IPS-15b (cell line): Measurements from ENCODE around the gene CD46.
A peak's percentile ranks its signal among the peaks of the same experiment; 100 is the strongest.
"Not testable (repeated sequence)": the region's sequence is repeated elsewhere in the genome, so short reads cannot be mapped to it uniquely, and the experiment has no call there.

Source experiments
- H3K27me3 ChIP-seq: one replicate; pipeline ENCODE4 v1.6.1; 2013; ENCODE audit warnings: low read length; ENCODE audit not compliant: control insufficient read depth, insufficient read depth
- H3K36me3 ChIP-seq: one replicate; pipeline ENCODE4 v1.6.1; 2013; ENCODE audit warnings: low read length; ENCODE audit not compliant: control insufficient read depth, insufficient read depth
- H3K4me1 ChIP-seq: one replicate; pipeline ENCODE4 v1.6.1; 2013; ENCODE audit warnings: mild to moderate bottlenecking, low read length; ENCODE audit not compliant: control insufficient read depth, insufficient read depth
- H3K4me3 ChIP-seq: one replicate; pipeline ENCODE4 v1.5.1; 2013; ENCODE audit warnings: low read depth, low read length
- H3K9ac ChIP-seq: one replicate; pipeline ENCODE4 v1.6.1; 2013; ENCODE audit warnings: low read depth, mild to moderate bottlenecking, low read length
- H3K9me3 ChIP-seq: one replicate; pipeline ENCODE4 v1.6.1; 2013; ENCODE audit warnings: mild to moderate bottlenecking, low read length; ENCODE audit not compliant: control insufficient read depth, insufficient read depth

CD46 gene

GRCh38 chr1:207751790-207752455 is at the start of gene CD46:
CD46 (plus strand) TSS chr1:207752054; CDS start chr1:207752213, 159 bp downstream.
- Histone ChIP-seq H3K4me3 (peak within 1 kb of the TSS; percentile 99), H3K9me3 (no peaks in the 10 kb centered on the region), H3K4me1 (peaks cover 32% of the 10 kb centered on the region), H3K27me3 (no peaks in the 10 kb centered on the region), H3K36me3 (no peaks in the 10 kb centered on the region), H3K9ac (peak within 1 kb of the TSS; percentile 97)

DNA sequence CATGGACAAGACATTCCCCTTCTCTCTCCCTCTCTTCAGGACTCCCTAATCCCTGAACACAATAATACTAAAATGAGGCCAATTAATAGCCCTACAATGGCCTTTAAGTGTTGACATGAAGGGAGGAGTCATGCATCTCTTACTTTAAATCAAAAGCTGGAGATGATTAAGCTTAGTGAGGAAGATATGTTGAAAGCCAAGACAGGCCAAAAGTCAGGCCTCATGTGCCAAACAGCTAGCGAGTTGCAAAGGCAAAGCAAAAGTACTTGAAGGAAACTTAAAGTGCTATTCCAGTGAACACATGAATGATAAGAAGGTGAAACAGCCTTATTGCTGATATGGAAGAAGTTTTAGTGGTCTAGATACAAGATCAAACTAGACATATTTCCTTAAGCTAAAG is 49.5 kb upstream of the CD46 start:
- Histone ChIP-seq H3K27me3 (no peaks in the 10 kb centered on the region), H3K9ac (no peak overlapping the region), H3K36me3 (no peaks in the 10 kb centered on the region), H3K4me1 (peaks cover 2% of the 10 kb centered on the region), H3K9me3 (no peaks in the 10 kb centered on the region), H3K4me3 (no peak overlapping the region)

DNA sequence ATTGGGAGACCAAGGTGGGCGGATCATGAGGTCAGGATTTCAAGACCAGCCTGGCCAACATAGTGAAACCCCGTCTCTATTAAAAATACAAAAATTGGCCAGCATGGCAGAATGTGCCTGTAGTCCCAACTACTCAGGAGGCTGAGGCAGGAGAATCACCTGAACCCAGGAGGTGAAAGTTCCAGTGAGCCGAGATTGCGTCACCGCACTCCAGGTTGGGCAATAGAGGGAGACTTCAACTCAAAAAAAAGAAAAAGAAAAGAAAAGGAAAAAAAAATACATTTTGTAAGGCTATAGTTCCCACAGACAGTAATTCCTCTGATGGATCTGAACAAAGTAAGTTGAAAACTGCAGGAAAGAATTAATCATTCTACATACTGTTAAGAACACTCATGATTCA is 48.1 kb upstream of the CD46 start:
- no peaks in the 10 kb centered on the region for H3K27me3 ChIP-seq
- no peaks in the 10 kb centered on the region for H3K36me3 ChIP-seq
- H3K4me1 ChIP-seq = peaks cover 1% of the 10 kb centered on the region
- no peak overlapping the region for H3K4me3 ChIP-seq
- H3K9ac ChIP-seq = no peak overlapping the region
- H3K9me3 ChIP-seq = no peaks in the 10 kb centered on the region

DNA sequence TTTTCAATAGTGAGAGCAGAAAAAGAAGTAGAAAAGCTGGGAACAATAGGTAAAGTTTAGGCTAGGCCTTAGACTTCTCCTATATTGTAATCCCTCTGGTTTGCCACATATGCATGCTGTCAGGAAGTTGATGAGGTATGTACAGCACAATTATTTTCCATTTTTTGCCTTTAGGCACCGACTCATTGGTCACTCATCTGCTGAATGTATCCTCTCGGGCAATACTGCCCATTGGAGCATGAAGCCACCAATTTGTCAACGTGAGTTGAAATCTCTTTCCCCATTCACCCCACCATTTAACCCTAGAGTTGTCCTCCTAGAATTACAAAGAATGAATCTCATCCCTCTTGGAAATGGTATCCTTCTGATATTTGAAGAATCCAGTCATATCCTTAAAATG is 43.9 kb upstream of the CD46 start:
- H3K4me3 ChIP-seq, H3K9me3 ChIP-seq, H3K27me3 ChIP-seq, H3K36me3 ChIP-seq, H3K9ac ChIP-seq, H3K4me1 ChIP-seq: not testable (repeated sequence)

GRCh38 chr1:207711285-207711684 is 40.6 kb upstream of the CD46 start:
- Histone ChIP-seq H3K27me3 (no peaks in the 10 kb centered on the region), H3K4me1 (no peaks in the 10 kb centered on the region), H3K9ac (no peak overlapping the region), H3K9me3 (no peaks in the 10 kb centered on the region), H3K36me3 (no peaks in the 10 kb centered on the region), H3K4me3 (no peak overlapping the region)

- H3K4me1 ChIP-seq, H3K27me3 ChIP-seq, H3K9me3 ChIP-seq, H3K9ac ChIP-seq, H3K36me3 ChIP-seq, H3K4me3 ChIP-seq: not testable (repeated sequence)
Measured at GRCh38 chr1:207712701-207713100, 39.2 kb upstream of the CD46 start.

- H3K9me3 ChIP-seq = no peaks in the 10 kb centered on the region
- H3K4me3 ChIP-seq = no peak overlapping the region
- H3K36me3 ChIP-seq = no peaks in the 10 kb centered on the region
- no peaks in the 10 kb centered on the region for H3K27me3 ChIP-seq
- no peak overlapping the region for H3K9ac ChIP-seq
- H3K4me1 ChIP-seq = no peaks in the 10 kb centered on the region
Measured at GRCh38 chr1:207713529-207713928, 38.3 kb upstream of the CD46 start.

DNA sequence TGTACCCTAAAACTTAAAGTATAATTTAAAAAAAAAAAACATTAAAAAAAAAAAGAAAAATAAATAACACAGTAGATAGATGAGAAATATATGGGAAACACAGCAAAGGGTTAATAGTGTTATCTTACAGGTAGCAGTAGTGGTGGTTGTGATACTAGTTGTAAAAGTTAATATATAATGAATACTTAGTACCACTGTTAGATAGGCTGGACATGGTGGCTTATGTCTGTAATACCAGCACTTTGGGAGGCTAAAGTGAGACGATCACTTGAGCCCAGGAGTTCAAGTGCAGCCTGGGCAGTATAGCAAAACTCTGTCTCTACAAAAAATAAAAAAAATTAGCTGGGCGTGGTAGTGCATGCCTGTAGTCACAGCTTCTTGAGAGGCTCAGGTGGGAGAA is 32.6 kb upstream of the CD46 start:
- H3K9ac ChIP-seq = no peak overlapping the region
- no peak overlapping the region for H3K4me3 ChIP-seq
- H3K27me3 ChIP-seq = no peaks in the 10 kb centered on the region
- H3K36me3 ChIP-seq = no peaks in the 10 kb centered on the region
- H3K4me1 ChIP-seq = no peaks in the 10 kb centered on the region
- H3K9me3 ChIP-seq = no peaks in the 10 kb centered on the region

DNA sequence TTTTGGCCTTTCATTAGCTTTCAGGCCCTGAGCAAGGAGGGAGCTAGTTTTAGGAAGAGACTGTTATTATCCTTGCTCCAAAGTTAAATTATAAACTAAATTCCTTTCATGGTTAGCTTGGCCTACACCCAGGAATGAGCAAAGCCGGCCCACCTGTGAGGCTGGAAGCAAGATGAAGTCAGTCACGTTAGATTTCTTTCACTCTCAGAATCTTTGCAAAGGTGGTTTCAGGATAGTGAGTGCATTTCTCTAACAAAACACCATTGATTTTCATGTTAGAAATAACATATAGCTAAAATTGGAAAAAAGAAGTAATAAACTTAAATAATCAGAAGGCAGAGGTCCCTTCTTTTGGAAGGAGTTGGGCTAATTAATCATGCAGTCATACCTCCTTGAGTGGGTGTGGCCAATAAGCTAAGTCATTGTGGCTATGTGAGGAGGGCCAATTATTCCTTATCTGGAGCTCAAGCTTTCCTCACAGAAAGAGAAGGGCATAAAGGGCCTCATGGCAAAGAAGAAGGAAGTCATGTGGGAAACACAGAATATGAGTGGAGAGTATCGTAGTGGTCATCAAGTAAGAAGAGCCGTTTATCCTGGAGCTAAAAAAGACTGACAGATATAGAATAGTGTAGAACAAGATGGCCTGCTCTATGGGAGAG is 23.5 kb upstream of the CD46 start:
- H3K9me3 ChIP-seq = peaks cover 20% of the 10 kb centered on the region
- not testable (repeated sequence) for H3K4me1 ChIP-seq, H3K9ac ChIP-seq, H3K4me3 ChIP-seq, H3K27me3 ChIP-seq, H3K36me3 ChIP-seq

DNA sequence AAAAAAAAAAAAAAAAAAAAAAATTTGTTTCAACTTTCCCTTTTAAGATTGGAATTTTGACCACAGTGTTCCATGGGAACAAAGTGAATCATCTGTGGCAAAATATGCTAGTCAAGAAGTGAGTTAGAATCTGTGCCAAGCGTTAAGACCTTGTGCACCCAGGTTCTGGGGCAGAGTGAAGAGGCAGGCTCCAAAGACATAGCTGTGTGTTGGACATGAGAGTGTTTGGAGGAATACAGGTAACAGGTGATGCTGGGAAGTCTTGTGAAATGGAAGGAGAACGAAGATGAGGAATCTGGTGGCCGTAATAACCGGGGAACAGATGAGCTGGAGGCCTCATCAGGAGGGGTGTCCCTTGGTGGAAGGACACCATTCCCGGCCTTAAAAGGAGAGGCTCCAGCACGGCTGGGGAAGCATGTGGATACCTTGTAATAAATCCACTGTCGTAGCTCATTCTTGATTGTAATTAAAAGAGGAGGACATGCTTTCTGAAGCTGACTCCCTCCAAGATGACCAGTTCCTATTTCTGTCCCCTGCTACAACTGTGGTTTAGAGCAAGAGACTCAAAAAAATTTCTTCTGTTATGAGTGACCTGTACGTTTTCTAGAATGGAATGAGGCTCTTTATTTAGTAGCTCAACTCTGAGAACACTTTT is 14.2 kb upstream of the CD46 start:
- not testable (repeated sequence) for H3K9me3 ChIP-seq, H3K36me3 ChIP-seq, H3K4me3 ChIP-seq, H3K4me1 ChIP-seq, H3K9ac ChIP-seq, H3K27me3 ChIP-seq

DNA sequence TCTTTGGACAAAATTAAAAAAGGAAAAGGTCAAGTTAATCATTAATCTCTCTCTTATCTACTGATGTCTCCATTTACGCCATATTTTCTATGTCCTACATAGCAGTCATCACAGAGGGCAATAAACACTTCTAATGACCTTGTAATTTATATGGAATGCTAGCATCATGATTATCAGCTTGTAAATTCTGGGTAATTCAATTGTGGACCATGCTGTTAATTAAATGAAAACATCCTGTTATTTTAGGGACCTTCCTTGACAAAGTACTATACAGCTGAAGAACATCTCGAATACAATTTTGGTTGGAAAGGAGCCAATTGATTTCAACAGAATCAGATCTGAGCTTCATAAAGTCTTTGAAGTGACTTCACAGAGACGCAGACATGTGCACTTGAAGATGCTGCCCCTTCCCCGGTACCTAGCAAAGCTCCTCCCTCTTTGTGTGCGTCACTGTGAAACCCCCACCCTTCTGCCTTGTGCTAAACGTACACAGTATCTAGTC is 13.6 kb upstream of the CD46 start:
- not testable (repeated sequence) for H3K4me1 ChIP-seq, H3K9me3 ChIP-seq, H3K27me3 ChIP-seq, H3K4me3 ChIP-seq, H3K36me3 ChIP-seq, H3K9ac ChIP-seq

DNA sequence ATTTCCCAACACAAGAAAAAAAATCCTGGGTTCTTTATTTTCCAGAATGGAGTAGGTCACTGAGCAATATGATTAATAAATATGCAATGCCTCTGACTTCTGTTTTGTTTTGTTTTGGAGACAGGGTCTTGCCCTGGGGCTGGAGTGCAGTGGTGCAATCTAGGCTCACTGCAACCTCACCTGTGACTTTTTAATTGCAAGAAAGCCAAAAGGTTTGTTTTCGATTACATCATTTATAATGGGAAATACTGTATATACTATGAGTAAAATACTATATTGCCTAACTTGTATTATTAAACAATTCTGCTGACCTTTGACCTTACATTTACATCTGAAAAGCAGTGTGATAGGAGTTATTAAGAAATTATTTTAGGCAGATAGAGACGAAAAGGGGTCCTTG is 11.6 kb upstream of the CD46 start:
- H3K27me3 ChIP-seq = no peaks in the 10 kb centered on the region
- H3K4me3 ChIP-seq = no peak overlapping the region
- no peaks in the 10 kb centered on the region for H3K36me3 ChIP-seq
- no peaks in the 10 kb centered on the region for H3K9me3 ChIP-seq
- H3K4me1 ChIP-seq = no peaks in the 10 kb centered on the region
- no peak overlapping the region for H3K9ac ChIP-seq
